ENCODE measurements around the gene HSPG2. TPM values are rescaled to one million over a fixed set of nuclear protein-coding genes. Genes with fewer than 3 reads are reported as not detected.

The HSPG2 gene
- total and polyA plus RNA-seq, 9 of the 15 experiments (the other 6 are each of a cell fraction or from before 2014, with no cell fraction given) = 0.14 to 160 (median 15.7) TPM

GRCh38 chr1:21909787-21910503 lies 27.2 kb downstream of the HSPG2 start:
- in situ Hi-C loops (cut with MboI) = no loop called here
- no TSS peak for BruUV-seq (replicated peaks)
- TF ChIP-seq MYC (IDR thresholded peaks at IDR 0.05; ENCODE audit: low read depth, low read length) = no peak
- no peak for TF ChIP-seq MYC (CRISPR knock-in tag; IDR thresholded peaks at IDR 0.05; ENCODE audit: borderline replicate concordance, low read depth)
- peak; percentile 58 to 84 for TF ChIP-seq KDM1A (IDR thresholded peaks at IDR 0.05)
- no peak for TF ChIP-seq SMARCC2 (IDR thresholded peaks at IDR 0.05; ENCODE audit: low read depth)
- no peak for TF ChIP-seq NFE2L1 (tag; IDR thresholded peaks at IDR 0.05; ENCODE audit: borderline replicate concordance, low read depth)
- no peak for TF ChIP-seq SIN3B (IDR thresholded peaks at IDR 0.05; ENCODE audit: low read depth)
- TF ChIP-seq HDAC2 (IDR thresholded peaks at IDR 0.05) = peak; percentile 77
- TF ChIP-seq STAT6 (CRISPR knock-in tag; IDR thresholded peaks at IDR 0.05) = no peak
- no peak for TF ChIP-seq BRCA1 (IDR thresholded peaks at IDR 0.05)
- TF ChIP-seq BRCA1 (CRISPR knock-in tag; IDR thresholded peaks at IDR 0.05) = no peak
- no peak for TF ChIP-seq E2F3 (CRISPR knock-in tag; IDR thresholded peaks at IDR 0.05)
- TF ChIP-seq SMARCA5 (IDR thresholded peaks at IDR 0.05) = peak; percentile 96
- peak; percentile 23 for TF ChIP-seq WHSC1 (IDR thresholded peaks at IDR 0.05; ENCODE audit: low read length)
- peak; percentile 77 for TF ChIP-seq VEZF1 (CRISPR knock-in tag; IDR thresholded peaks at IDR 0.05)
- no peak for TF ChIP-seq PRDM10 (IDR thresholded peaks at IDR 0.05; ENCODE audit: partially characterized antibody)

More at GRCh38 chr1:21909787-21910503, 27.2 kb downstream of the HSPG2 start:
- Histone ChIP-seq H3K27ac (ENCODE audit: extremely low read depth, low read depth, low read length) (peak overlapping the region; percentile 46), H3K9ac (ENCODE audit: insufficient read depth in 1 of 2, low read depth in 2 of 2, low read length in 2 of 2) (peak overlapping the region; percentile 36 to 85; a peak in 3 of 4 replicates), H3K36me3 (ENCODE audit: control insufficient read depth, insufficient read depth, low read length) (peaks cover 31% of the 10 kb centered on the region), H3K4me3 (no peak overlapping the region), H3K4me2 (ENCODE audit: insufficient read depth, low read length) (peak overlapping the region; percentile 16; the same call in 1 of the 2 replicates), H3K9me3 (replicated peaks; ENCODE audit: control insufficient read depth, insufficient read depth, low read depth, low read length) (no peaks in the 10 kb centered on the region), H2AFZ (ENCODE audit: low read depth, low read length) (no peak overlapping the region), H3K27me3 (ENCODE audit: control insufficient read depth in 2 of 2, insufficient read depth in 2 of 2, low read length in 2 of 2) (no peaks in the 10 kb centered on the region), H3K4me1 (replicated peaks in 1 of 2; ENCODE audit: control insufficient read depth in 2 of 2, insufficient read depth in 2 of 2, low read length in 2 of 2) (peaks cover 76 to 81% of the 10 kb centered on the region in 2 experiments), H3K9me1 (ENCODE audit: control insufficient read depth, insufficient read depth, low read length) (no peaks in the 10 kb centered on the region), H4K20me1 (replicated peaks; ENCODE audit: control insufficient read depth, insufficient read depth, low read length) (no peaks in the 10 kb centered on the region), H3K79me2 (ENCODE audit: control insufficient read depth, insufficient read depth, low read length) (peaks cover 70% of the 10 kb centered on the region)
- WGBS (ENCODE audit: insufficient coverage, low coverage, missing lambda C conversion rate) = 41% methylated on average over 9 of the region's 9 CpGs
- ChIA-PET POLR2A (interaction anchor here (0.6 to 3.4 kb wide), 6 partner anchors 8 to 403 kb away, joined by 3 to 18 read pairs (median 4); no protein-coding TSS in a partner anchor), CTCF (ENCODE audit: low intra/inter-chr PET ratio) (no interaction called here)
- intact Hi-C loops (cut with micrococcal nuclease) = loop anchor here (5.0 to 10.0 kb wide), 2 partner anchors 115 to 128 kb away; partner anchors contain the start of gene USP48
- ATAC-seq = no peak
- DNase-seq (ENCODE audit: extremely low read depth in 1 of 4, low spot score in 3 of 4) = peak in 2 of 4 experiments; percentile 27 to 60
- FAIRE-seq = peak; percentile 37
